HepG2 (cell line): ENCODE data around the gene DDRGK1. TPM values are rescaled to one million over a fixed set of nuclear protein-coding genes. Genes with fewer than 3 reads are reported as not detected.

Experiments
- HHEX ChIP-seq: IDR thresholded peaks from 2 replicates; pipeline ENCODE4 v1.6.1; 2016; ENCODE audit warnings: control low read depth
- RBFOX2 ChIP-seq: fragments of 200-400 bp; formaldehyde crosslinking; IDR thresholded peaks from 2 replicates; pipeline ENCODE4 v1.6.1; 2017; ENCODE audit warnings: low read depth, mild to moderate bottlenecking, low read length
- SP4 ChIP-seq: sonication (generic); formaldehyde crosslinking; IDR thresholded peaks from 2 replicates; pipeline ENCODE4 v1.8.1; 2023; ENCODE audit warnings: mild to moderate bottlenecking, missing genetic modification reagents
- ZNF335 ChIP-seq: sonication (generic); formaldehyde crosslinking; IDR thresholded peaks from 2 replicates; pipeline ENCODE4 v1.4.0; 2020; ENCODE audit warnings: missing genetic modification reagents
- ZNF737 ChIP-seq: sonication (generic); formaldehyde crosslinking; IDR thresholded peaks from 2 replicates; pipeline ENCODE4 v1.5.0; 2020; ENCODE audit warnings: missing genetic modification reagents, mild to moderate bottlenecking, borderline replicate concordance
- ZNF772 ChIP-seq: sonication (generic); formaldehyde crosslinking; IDR thresholded peaks from 2 replicates; pipeline ENCODE4 v1.5.0; 2020; ENCODE audit warnings: mild to moderate bottlenecking, missing genetic modification reagents
- polyA plus RNA-seq, 8 experiments: library from polyadenylated mRNA; depleted of rRNA in 3 of 8; stranded (reverse) in 7 of 8; unstranded in 1 of 8; fragments of >200 nt; fragmentation: Illumina TruSeq in 4 of 8; extraction: Trizol in 4 of 8; gene quantifications; 2 replicates each; pipeline versions ENCODE4 v1.2.1 to v1.2.3, GENCODE V29; 2011 to 2016; ENCODE audit warnings: low read depth in 4 of 8, missing spikeins in 1 of 8, mixed read lengths in 1 of 8; ENCODE audit not compliant: insufficient read depth in 1 of 8
- total RNA-seq, 5 experiments: library from RNA; depleted of rRNA; stranded (reverse); fragments of >200 nt; fragmentation: Illumina TruSeq; extraction: Trizol; gene quantifications; 2 replicates each; pipeline ENCODE4 v1.2.3, GENCODE V29; 2016; ENCODE audit warnings: low read depth in 1 of 5
- TF ChIP-seq, protein P1 (sequence below): sonication (generic); formaldehyde crosslinking; IDR thresholded peaks from 2 replicates; pipeline ENCODE4 v1.4.0; 2020; ENCODE audit warnings: missing genetic modification reagents, borderline replicate concordance
- TF ChIP-seq, protein P2 (sequence below): sonication (generic); formaldehyde crosslinking; IDR thresholded peaks from 2 replicates; pipeline ENCODE4 v1.8.1; 2023; ENCODE audit warnings: mild to moderate bottlenecking, missing genetic modification reagents
- TF ChIP-seq, protein P3 (sequence below): sonication (generic); formaldehyde crosslinking; IDR thresholded peaks from 2 replicates; pipeline ENCODE4 v1.9.0; 2021; ENCODE audit warnings: mild to moderate bottlenecking, missing genetic modification reagents
- TF ChIP-seq, protein P4 (sequence below): IDR thresholded peaks from 2 replicates; pipeline ENCODE4 v1.6.1; 2016; ENCODE audit warnings: low read depth, missing genetic modification reagents, missing compliant biosample characterization

The DDRGK1 gene
- total and polyA plus RNA-seq, 2 of the 13 experiments (the other 11 are each of a cell fraction or from before 2014, with no cell fraction given): 96.7 to 149 TPM

DNA sequence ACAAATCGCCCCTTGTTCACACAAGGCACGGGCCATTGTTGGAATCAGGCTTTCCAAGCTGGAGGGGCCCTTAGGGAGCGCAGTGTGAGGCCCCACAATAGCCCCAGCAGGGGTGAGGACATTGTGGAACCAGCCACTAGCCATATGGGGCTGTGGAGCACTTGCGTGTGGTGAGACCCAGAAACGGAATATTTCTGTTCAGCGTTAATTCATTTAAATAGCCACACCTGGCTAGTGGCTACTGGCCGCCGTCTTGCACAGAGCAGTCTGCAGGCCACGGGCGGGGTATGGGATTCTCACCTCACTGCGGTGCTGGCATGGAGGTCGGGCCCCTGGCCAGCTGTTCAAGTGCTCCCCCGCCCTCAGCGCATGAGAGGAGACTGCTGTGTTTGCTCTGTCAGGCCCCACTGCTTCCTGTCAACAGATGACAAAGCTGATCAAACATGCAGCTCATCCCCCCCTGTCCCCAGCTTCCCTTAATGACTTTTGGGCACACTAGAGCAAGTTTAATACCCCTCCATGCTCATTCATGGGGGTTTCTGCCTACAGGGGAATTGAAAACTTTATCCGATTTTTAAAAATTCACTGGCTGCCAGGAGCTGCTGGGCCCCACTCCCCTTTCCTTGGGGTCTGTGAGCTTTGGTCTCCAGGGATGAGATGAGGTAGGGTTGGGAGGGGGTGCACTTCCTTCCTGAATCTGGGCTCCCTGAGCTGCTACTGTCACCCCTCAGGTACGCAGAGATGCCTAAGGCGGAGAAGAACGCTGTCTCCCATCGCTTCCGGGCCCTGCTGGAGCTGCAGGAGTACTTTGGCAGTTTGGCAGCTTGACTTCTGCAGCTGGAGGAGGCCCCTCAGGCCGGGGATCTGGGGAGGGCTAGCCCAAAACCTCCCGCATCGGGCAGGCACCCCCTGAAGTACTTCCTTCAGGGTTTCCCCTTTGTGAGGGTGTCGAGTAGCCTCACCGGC, 18.4 kb upstream of the DDRGK1 start (continued):
- TF ChIP-seq, protein P1, sequence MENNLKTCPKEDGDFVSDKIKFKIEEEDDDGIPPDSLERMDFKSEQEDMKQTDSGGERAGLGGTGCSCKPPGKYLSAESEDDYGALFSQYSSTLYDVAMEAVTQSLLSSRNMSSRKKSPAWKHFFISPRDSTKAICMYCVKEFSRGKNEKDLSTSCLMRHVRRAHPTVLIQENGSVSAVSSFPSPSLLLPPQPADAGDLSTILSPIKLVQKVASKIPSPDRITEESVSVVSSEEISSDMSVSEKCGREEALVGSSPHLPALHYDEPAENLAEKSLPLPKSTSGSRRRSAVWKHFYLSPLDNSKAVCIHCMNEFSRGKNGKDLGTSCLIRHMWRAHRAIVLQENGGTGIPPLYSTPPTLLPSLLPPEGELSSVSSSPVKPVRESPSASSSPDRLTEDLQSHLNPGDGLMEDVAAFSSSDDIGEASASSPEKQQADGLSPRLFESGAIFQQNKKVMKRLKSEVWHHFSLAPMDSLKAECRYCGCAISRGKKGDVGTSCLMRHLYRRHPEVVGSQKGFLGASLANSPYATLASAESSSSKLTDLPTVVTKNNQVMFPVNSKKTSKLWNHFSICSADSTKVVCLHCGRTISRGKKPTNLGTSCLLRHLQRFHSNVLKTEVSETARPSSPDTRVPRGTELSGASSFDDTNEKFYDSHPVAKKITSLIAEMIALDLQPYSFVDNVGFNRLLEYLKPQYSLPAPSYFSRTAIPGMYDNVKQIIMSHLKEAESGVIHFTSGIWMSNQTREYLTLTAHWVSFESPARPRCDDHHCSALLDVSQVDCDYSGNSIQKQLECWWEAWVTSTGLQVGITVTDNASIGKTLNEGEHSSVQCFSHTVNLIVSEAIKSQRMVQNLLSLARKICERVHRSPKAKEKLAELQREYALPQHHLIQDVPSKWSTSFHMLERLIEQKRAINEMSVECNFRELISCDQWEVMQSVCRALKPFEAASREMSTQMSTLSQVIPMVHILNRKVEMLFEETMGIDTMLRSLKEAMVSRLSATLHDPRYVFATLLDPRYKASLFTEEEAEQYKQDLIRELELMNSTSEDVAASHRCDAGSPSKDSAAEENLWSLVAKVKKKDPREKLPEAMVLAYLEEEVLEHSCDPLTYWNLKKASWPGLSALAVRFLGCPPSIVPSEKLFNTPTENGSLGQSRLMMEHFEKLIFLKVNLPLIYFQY (CRISPR knock-in tag): peak; percentile 87; the same call in 1 of the 2 replicates
- TF ChIP-seq SP4 (no peak), RBFOX2 (peak; percentile 65), HHEX (peak; percentile 81), ZNF772 (CRISPR knock-in tag) (peak; percentile 99), ZNF737 (CRISPR knock-in tag) (no peak), ZNF335 (CRISPR knock-in tag) (peak; percentile 75; the same call in 1 of the 2 replicates)
- TF ChIP-seq, protein P2, sequence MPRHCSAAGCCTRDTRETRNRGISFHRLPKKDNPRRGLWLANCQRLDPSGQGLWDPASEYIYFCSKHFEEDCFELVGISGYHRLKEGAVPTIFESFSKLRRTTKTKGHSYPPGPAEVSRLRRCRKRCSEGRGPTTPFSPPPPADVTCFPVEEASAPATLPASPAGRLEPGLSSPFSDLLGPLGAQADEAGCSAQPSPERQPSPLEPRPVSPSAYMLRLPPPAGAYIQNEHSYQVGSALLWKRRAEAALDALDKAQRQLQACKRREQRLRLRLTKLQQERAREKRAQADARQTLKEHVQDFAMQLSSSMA (CRISPR knock-in tag): 0 out of 2 replicates have a peak, but pooled peaks have one; percentile 19
- TF ChIP-seq, protein P3, sequence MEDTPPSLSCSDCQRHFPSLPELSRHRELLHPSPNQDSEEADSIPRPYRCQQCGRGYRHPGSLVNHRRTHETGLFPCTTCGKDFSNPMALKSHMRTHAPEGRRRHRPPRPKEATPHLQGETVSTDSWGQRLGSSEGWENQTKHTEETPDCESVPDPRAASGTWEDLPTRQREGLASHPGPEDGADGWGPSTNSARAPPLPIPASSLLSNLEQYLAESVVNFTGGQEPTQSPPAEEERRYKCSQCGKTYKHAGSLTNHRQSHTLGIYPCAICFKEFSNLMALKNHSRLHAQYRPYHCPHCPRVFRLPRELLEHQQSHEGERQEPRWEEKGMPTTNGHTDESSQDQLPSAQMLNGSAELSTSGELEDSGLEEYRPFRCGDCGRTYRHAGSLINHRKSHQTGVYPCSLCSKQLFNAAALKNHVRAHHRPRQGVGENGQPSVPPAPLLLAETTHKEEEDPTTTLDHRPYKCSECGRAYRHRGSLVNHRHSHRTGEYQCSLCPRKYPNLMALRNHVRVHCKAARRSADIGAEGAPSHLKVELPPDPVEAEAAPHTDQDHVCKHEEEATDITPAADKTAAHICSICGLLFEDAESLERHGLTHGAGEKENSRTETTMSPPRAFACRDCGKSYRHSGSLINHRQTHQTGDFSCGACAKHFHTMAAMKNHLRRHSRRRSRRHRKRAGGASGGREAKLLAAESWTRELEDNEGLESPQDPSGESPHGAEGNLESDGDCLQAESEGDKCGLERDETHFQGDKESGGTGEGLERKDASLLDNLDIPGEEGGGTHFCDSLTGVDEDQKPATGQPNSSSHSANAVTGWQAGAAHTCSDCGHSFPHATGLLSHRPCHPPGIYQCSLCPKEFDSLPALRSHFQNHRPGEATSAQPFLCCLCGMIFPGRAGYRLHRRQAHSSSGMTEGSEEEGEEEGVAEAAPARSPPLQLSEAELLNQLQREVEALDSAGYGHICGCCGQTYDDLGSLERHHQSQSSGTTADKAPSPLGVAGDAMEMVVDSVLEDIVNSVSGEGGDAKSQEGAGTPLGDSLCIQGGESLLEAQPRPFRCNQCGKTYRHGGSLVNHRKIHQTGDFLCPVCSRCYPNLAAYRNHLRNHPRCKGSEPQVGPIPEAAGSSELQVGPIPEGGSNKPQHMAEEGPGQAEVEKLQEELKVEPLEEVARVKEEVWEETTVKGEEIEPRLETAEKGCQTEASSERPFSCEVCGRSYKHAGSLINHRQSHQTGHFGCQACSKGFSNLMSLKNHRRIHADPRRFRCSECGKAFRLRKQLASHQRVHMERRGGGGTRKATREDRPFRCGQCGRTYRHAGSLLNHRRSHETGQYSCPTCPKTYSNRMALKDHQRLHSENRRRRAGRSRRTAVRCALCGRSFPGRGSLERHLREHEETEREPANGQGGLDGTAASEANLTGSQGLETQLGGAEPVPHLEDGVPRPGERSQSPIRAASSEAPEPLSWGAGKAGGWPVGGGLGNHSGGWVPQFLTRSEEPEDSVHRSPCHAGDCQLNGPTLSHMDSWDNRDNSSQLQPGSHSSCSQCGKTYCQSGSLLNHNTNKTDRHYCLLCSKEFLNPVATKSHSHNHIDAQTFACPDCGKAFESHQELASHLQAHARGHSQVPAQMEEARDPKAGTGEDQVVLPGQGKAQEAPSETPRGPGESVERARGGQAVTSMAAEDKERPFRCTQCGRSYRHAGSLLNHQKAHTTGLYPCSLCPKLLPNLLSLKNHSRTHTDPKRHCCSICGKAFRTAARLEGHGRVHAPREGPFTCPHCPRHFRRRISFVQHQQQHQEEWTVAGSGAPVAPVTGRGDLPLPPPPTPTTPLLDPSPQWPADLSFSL (CRISPR knock-in tag): peak; percentile 41; the same call in 1 of the 2 replicates
- TF ChIP-seq, protein P4, sequence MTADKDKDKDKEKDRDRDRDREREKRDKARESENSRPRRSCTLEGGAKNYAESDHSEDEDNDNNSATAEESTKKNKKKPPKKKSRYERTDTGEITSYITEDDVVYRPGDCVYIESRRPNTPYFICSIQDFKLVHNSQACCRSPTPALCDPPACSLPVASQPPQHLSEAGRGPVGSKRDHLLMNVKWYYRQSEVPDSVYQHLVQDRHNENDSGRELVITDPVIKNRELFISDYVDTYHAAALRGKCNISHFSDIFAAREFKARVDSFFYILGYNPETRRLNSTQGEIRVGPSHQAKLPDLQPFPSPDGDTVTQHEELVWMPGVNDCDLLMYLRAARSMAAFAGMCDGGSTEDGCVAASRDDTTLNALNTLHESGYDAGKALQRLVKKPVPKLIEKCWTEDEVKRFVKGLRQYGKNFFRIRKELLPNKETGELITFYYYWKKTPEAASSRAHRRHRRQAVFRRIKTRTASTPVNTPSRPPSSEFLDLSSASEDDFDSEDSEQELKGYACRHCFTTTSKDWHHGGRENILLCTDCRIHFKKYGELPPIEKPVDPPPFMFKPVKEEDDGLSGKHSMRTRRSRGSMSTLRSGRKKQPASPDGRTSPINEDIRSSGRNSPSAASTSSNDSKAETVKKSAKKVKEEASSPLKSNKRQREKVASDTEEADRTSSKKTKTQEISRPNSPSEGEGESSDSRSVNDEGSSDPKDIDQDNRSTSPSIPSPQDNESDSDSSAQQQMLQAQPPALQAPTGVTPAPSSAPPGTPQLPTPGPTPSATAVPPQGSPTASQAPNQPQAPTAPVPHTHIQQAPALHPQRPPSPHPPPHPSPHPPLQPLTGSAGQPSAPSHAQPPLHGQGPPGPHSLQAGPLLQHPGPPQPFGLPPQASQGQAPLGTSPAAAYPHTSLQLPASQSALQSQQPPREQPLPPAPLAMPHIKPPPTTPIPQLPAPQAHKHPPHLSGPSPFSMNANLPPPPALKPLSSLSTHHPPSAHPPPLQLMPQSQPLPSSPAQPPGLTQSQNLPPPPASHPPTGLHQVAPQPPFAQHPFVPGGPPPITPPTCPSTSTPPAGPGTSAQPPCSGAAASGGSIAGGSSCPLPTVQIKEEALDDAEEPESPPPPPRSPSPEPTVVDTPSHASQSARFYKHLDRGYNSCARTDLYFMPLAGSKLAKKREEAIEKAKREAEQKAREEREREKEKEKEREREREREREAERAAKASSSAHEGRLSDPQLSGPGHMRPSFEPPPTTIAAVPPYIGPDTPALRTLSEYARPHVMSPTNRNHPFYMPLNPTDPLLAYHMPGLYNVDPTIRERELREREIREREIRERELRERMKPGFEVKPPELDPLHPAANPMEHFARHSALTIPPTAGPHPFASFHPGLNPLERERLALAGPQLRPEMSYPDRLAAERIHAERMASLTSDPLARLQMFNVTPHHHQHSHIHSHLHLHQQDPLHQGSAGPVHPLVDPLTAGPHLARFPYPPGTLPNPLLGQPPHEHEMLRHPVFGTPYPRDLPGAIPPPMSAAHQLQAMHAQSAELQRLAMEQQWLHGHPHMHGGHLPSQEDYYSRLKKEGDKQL (CRISPR knock-in tag): peak; percentile 93
